A673 (cell line): ENCODE measurements around the gene LARP4B.

Experiments
- CTCF ChIP-seq: fragments of 300-800, 200-600 bp; sonication (generic); conservative IDR thresholded peaks from 2 replicates; pipeline ENCODE4 v1.5.1; 2017; ENCODE audit warnings: low read depth, mild to moderate bottlenecking, antibody characterized with exemption, low read length, moderate library complexity, mixed read lengths
- EZH2 ChIP-seq: fragments of 200-600 bp; sonication (generic); IDR thresholded peaks from 2 replicates; pipeline ENCODE4 v1.6.1; 2017; ENCODE audit warnings: borderline replicate concordance, low read depth, mild to moderate bottlenecking, mixed read lengths, antibody characterized with exemption, low read length; ENCODE audit not compliant: poor library complexity, severe bottlenecking

GRCh38 chr10:809671-810350 is 121.7 kb downstream of the LARP4B start:
- TF ChIP-seq EZH2 (no peak), CTCF (no peak)
